ENCODE measurements around the gene EMD.

Gene EMD

DNA sequence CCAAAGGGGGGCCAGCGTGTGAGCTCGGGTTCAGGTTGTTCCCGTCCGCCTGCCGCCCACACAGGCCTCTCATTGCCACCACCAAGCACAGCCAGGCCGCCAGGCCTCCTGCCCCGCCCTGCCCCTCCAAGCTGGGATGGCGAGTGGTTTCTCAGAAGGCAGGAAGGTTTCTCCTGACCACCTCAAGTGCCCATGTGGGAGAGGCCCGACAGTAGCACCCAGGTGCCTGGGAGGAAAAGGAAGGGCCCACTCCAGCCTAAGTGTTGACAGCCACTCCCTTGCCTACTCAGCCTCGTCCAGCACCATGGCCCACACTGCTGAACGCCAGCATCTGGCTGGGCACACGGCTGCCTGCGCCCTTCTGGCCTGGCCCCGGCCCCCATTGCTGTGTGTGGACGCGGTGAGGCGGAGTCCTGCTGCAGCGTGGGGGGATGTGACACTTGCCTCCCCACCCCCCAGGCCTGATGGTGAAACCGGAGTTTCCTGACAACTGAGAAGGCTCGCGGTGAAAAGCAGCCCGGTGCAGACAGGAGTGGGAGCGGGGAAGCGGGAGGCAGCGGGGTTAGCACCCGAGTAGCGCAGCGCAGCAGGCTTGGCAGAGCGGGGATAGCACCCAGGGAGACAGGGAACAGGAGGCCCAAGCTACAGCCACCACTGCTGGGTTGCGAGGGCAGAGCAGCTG lies 23.9 kb upstream of the EMD start:
- FAIRE-seq (no peak), DNase-seq (ENCODE audit: low spot score) (no peak)

DNA sequence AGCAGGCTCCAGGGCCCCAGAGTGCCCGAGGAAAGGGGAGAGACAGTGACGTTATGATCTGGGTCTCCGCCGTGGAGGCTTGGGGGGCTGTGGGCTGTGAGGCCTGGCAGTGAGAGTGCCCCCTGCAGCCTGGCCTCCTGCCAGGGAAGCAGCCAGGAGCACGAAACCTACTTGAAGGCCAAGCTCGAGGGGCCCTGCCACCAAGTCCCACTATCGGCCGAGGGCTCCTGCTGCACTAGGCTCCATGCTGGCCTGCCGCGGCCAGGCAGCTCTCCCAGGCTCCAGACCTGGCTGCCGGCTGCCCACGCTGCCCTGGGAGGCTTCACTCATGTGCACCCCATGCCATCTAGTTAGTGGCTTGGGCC lies 23.3 kb upstream of the EMD start:
- DNase-seq (ENCODE audit: low spot score) (no peak), FAIRE-seq (no peak)

DNA sequence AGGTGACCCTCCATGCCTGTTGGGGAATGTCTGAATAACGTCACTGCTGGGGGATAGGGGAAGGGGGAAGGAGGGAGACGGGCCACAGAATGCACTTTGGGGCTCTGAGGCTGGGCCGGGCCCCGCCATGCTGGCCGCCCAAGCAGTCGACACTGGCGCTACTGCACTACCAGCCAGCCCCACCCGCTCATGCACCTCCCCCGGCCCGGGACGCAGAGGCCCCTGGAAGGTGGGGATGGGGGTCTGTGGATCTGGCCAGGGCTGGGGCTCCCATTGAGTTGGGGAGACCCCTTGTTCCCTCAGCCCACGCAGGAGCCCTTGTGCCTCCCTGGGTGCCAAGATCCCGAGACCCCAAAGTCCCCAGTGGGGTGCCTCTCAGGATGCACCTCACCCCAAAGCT lies 22.5 kb upstream of the EMD start:
- FAIRE-seq (no peak), DNase-seq (ENCODE audit: low spot score) (no peak)

DNA sequence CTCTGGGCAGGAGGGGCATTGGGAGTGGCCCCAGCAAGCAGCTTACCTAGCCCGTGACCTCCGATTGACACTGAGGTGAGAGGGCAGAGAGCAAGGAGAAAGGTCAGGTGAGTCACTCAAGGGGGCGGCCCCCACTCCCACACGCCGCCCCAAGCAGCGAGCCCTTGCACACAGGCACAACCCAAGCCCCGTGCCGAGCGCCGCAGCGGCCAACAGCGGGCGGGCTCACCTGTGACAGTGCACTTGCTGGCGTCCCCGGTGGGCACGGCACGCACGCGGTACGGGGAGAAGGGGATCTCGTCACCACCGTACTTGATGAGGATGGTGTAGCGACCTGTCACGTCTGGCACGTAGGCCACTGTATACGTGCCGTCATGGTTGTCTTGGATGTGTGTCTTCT lies 21.9 kb upstream of the EMD start:
- no peak for DNase-seq (ENCODE audit: low spot score)
- no peak for FAIRE-seq

DNA sequence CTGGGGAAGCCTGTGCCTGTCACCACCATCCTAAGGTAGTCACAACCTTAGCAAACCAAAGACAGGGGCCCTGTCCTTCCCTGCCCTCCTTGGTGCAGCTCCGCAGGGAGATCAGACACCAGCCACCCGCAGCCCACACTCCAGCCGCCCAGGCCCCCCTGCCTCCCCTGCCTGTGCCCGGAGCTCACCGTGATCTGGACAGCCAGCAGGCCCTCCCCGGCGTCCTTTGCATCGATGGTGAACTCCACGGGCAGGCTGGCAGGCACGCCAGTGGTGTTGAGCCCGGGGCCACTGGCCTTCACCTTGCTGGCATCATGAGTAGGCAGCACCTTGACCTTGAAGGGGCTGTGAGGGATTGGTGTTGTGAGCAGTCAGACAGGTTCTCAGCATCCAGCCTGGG lies 21.1 kb upstream of the EMD start:
- no peak for FAIRE-seq
- no peak for DNase-seq (ENCODE audit: low spot score)

DNA sequence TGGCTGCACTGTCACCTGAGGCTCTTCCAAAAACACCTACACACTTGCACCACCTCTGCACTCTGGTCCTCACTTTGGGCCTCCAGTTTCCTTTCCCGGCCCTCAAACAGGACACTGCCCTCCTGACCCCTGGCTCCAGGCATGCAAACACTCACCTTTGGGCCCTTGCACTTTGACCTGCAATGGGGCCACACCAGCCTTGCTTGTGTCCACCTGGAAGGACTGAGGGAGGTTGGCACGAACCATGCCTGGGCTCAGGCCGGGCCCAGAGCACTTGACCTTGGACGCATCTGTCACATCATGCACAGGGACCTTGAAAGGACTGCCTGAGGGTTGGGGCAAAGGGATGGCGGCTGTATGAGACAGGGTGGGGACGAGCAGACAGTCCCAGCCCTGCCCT lies 20.3 kb upstream of the EMD start:
- FAIRE-seq, result no peak
- no peak for DNase-seq (ENCODE audit: low spot score)

DNA sequence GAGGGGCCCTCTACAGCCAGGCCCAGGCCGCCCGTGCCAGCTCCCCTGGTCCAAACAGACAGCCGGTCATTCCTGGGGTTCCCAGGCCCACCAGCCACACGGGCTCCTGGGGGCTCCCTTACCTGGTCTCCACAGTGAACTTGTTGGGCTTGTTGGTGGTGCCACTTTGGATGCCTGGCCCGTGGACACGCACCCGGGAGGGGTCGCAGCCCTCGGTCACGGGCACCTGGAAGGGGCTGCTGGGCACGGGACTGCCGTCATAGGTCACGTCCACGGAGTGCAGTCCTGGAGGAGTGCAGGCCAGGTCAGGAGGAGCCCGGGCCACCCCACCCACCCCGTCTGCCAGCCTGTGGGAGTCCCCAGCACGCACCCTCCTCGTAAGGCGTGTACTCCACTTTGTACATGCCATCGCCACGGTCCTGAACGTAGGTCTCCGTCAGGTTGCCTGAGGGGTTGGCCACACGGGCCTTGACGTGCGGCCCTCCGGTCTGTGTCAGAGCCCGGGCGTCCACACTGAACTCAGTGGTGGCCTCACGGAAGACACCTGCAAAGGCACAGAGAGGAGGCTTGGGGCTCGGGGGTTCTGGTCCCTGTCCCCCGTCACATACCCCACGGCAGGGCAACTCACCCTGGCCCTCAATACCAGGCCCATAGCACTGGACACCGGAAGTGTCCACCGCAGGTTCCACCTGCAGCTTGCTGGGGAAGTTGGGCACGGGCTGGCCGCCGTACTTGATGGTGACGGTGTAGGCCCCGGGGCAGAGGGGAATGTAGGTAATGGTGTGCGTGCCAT lies 19.5 kb upstream of the EMD start:
- FAIRE-seq (no peak), DNase-seq (ENCODE audit: low spot score) (no peak)

DNA sequence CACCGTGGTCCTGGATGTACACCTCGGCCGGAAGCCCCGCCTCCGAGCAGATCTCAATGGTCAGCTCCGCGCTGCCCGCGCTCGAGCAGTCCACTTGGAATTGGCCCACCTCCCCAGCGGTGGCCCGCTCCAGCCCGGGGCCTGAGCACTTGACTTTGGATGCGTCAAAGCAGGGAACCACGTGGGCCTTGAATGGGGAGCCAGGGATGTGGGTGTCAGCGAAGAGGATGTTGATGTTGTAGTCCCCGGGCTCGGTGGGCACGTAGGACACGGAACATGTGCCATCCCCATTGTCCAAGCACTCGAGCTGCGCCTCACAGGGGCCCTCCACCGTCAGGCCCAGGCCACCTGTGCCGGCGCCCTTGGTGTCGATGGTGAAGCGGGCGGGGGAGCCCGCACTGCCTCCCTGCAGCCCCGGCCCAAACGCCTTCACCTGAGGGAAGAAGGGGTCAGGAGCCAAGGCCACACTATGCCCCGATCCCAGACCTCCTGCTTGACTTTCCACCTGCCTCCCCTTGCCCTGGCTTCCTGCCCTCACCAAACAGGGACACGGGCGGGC lies 18.9 kb upstream of the EMD start:
- FAIRE-seq (no peak), DNase-seq (ENCODE audit: low spot score) (no peak)

DNA sequence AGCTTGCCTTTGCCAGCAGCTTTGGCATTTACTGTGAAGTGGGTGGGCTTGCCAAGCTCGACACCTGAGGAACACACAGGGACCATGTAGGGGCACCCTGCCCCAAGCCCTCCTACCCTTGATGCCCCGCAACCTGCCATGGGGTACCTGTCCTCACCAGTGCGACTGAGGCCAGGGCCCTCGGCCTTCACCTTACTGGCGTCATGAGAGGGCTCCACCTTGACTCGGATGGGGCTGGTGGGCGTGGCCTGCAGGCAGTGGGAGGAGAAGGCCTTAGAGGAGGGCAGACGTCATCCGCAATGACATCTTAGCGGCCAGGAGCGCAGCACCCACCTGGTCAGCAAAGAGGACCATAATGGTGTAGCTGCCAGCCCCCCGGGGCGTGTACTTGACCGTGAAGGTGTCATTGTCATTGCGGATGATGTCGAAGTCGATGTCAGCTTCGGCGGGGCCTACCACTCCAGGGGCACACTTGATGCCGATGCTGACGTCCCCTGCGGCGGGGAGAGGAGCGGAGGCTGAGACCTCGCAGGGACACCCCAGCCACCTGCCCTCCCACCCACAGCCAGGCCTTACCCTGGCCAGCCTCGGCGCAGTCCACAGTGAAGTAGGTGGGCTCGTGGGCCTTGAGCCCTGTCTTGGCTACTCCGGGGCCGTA lies 16.9 kb upstream of the EMD start:
- FAIRE-seq, result no peak
- no peak for DNase-seq (ENCODE audit: low spot score)

DNA sequence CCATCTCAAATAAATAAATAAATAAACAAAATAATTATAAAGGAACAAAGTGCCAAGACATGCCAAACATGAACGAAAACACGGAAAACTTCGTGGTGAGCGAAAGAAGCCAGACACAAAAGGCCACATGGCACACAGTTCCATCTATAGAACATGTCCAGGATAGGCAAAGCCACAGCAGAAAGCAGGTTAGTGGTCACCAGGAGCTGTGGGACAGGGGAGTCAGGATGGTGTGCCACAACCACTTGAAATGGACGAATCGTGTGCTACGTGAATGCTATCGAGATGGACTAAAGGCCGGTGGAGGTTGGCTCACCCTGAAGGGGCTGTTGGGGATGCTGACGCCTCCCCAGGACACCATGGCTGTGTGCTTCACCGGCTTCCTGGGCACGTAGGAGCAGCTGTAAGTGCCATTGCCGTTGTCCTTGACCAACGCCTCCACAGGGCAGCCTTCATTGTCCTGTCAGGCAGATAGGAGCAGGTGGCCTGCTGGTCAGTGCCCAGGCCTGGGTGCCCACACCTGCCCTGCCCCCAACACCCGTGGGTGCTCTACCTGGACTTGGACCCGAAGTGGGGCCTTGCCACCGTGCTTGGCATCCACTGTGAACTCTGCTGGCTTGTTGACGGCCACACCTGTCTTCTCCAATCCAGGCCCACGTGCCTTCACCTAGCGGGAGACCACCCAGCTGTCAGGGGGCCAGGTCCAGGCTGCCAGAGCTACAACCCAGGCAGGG lies 15.2 kb upstream of the EMD start:
- DNase-seq (ENCODE audit: low spot score), result no peak
- FAIRE-seq, result no peak

DNA sequence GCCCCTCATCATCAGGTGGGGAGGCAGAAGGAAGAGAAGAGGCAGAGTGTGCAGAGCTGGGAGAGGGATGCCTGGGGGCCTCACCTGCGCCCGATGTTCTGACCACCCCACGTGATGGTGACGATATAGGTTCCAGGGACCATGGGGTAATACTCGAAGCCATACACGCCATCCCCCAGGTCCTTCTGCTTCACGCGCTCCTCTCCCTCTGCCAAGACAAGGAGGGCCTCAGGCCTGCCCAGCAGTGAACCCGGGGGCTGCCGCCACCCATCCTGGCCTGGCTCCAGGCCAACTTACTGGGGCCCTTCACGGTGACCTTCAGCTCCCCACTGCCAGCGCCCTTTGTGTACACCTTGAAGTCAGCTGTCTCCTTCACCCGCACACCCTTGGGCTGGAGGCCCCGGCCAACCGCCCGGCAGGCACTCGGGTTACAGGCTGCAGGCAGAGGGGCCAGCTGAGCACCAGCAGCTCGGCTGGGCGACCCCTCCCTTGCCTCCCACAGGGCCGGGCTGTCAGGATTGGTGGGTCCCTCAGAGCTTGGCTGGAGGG lies 14.0 kb upstream of the EMD start:
- DNase-seq (ENCODE audit: low spot score) (no peak), FAIRE-seq (no peak)

DNA sequence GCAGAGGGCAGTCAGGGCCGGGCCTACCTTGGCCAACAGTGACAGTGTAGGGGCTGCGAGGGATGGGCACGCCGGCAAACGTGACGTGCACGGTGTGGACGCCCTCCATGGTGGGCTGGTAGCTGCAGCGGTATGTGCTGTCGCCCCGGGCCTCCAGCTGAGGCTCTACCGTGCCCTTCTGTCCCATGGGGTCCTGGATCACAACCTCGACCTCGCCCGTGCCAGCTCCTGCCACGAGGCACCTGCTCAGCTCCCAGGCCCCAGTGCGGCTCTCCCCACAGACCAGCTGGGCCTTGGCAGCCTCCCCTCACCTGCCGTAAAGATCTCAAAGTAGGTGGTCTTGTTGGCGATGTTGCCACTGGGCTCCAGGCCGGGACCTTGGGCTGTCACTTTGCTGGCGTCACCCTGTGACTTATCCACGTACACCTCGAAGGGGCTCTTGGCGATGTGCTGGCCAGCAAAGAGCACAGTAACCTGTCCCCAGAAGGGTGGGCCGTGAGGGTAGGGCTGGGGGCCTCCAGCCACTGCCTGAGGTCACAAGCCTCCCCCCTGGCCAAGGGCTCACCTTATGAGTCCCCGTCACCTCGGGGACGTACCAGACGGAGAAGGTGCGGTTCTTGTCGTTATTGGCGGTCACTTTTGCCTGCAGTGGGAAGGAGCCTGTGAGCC lies 13.0 kb upstream of the EMD start:
- no peak for DNase-seq (ENCODE audit: low spot score)
- FAIRE-seq, result no peak

DNA sequence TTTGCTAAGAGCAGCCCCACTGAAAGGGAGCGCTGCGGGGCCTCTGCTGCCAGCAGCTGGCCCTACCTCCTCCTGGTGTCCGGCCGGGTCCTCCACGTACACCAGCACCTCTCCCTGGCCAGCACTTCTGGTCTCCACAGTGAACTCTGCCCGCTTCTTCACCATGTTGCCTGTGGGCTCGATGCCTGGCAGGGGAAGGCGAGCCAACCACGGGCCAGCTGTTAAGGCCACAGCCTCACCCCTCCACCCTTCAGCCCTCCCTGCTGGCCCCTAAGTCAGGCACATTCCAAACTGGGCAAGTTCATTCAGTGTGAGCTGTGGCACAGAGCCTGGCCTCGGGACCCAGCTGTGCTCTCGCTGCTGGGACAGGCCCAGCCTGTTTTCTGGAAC lies 12.4 kb upstream of the EMD start:
- FAIRE-seq (no peak), DNase-seq (ENCODE audit: low spot score) (no peak)

DNA sequence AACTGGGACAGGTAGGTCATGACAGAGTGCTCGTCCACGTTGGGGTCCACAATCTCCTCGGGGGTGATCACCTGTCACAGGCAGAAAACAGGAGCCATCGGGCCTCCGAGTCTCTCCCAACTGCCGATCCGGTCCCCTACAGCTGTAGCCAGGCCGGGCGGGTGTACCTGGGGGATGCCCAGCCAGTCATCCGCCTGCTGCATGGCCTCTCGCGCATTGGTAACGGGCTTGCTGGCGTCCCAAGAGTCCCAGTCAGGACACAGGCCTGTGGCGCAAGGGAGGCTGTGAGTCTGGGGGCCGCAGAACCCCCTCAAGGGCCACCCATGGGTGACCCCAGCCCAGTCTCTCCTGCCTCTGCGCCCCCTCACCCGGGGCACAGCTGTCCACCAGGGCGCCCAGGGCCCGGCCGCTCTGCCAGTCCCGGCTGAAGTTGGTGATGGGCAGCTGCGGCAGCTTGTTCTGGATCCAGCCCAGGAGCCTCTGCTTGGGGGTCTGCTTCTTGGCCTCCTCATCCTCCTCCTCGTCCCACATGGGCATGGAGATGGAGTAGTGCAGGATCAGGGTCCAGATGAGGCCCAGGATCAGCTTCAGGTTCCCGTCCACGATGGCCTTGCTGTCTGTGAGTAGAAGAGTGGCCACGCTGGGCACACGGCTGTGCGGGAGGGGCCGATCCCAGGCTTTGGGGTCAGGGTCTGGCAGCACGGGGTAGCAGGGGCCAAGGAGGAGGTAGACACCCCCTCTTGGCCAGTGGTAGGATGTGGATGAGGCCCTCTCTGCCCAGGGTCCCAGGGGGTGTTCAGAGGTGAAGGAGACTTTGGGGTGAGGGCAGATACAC lies 11.4 kb upstream of the EMD start:
- no peak for FAIRE-seq
- DNase-seq (ENCODE audit: low spot score), result no peak

DNA sequence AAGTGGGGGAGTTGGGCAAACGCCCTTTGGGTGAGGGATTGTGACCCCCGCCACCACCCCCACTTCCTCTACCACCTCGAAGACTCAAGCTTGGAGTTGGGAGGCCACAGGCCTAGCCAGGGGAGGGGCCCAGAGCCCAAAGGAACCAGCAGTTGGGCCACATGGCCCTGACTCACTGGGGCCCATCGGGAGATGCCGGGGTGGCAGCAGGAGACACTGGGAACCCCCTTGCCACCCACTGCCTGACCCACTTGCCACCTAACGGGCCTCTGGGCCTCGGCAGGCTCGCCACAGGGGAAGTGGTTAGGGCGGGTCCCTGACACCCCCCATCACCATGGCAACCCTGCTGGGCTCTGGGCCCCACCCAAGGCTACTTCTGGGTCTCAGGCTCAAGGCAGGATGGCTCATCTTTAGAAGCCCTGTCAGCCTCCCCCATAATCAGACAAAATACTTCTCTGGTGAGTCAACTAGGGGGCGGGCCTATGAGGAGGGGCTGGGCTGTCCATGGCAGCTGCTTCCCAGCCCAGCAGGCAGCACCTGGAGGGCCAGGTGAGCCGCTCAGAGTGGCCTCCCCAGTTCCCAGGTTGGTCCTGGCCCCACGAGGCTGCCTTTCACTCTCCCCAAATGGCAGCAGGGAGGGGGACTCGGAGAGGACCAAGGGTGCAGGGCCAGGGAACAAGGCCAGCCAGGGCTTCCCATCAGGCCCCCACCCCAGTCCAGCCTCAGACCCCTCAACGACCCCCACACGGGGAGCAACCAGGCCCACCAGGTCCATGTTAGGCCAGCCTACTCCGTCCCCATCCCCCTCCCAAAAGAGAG lies 10.3 kb upstream of the EMD start:
- peak; percentile 82 for DNase-seq (ENCODE audit: low spot score)
- no peak for FAIRE-seq

DNA sequence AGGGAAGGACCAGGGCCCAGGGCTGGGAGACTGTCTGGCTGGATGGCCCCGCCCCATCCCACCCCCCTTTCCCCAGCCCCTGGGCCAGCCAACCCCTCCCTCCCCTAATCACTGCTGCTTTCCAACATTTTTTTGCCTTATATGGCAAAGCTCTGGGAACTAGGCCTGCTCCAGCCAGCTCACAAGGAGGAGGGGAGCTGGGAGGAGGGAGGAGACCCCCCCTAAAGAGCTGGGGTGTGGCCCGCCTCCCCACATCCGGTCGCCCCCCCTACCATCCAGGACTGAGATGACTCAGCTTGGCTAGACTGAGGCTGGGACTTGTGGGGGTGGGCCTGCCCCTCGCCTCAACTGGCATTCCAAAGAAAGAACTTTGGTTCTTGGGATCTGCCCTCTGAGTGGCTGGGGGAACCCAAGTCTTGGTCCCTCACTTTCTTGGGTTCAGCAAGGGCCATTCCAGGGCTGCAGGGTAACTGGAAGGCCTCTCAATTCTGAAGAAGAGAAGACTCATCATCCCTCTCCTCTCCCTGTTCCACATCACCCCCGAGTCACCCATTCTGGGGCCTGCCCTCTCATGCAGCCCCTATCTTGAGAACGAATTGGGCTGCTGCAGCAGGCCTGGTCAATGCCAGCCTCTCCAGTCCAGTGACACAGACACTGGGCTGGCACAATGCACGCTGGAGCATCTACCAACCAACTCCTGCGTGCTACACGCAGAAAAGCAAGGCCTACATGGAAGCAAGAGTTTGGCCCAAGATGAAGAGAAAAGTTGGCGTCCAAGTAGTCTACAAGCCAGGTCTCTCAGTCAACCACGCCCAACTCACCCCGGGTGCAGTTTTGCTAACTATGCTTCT lies 9.4 kb upstream of the EMD start:
- DNase-seq (ENCODE audit: low spot score) (peak; percentile 79), FAIRE-seq (no peak)

DNA sequence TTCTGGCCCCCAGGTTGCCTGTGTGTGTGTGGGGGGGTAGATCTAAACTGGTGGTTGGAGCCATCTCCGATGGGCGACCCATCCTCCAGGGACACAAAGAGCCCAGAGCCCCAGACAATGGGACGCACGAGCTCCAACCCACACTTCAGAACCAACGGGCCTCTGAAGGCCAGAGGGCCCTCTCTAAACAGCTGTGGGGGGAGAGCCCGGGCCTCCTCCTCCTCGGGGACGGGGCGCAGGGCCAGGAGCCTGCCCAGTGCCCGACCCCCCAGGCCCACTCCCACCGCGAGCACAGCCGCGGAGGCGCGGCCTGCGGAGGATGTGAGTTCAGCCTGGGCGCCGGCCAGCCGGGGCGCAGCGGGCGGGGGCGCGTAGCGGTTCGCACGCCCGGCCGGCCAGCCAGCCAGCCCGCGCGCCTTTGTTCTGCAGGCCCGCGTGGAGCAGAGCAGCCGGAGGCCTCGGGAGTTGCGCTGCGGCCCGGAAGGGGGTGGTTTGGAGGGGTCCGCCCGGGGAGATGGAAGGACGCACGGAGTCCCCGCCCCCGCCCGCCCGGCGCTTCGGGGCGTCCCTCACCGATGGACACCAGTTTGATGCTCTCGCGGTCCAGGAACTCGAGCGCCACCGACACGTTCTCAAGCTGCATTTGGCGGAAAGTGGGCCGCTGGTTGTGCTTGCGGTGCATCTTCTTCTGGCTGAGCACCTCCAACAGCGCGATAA lies 8.6 kb upstream of the EMD start:
- DNase-seq (ENCODE audit: low spot score) (no peak), FAIRE-seq (no peak)

All from urothelium cell line (cell line).